GM18502 (cell line): ENCODE data around the gene INPP5D.

ENCODE experiments used
- ATAC-seq: cut with Tn5 transposase; IDR thresholded peaks from one replicate; pipeline ENCODE4 v1.9.1; 2021; ENCODE audit warnings: mild to moderate bottlenecking; ENCODE audit not compliant: unreplicated experiment, poor library complexity

The INPP5D gene

DNA sequence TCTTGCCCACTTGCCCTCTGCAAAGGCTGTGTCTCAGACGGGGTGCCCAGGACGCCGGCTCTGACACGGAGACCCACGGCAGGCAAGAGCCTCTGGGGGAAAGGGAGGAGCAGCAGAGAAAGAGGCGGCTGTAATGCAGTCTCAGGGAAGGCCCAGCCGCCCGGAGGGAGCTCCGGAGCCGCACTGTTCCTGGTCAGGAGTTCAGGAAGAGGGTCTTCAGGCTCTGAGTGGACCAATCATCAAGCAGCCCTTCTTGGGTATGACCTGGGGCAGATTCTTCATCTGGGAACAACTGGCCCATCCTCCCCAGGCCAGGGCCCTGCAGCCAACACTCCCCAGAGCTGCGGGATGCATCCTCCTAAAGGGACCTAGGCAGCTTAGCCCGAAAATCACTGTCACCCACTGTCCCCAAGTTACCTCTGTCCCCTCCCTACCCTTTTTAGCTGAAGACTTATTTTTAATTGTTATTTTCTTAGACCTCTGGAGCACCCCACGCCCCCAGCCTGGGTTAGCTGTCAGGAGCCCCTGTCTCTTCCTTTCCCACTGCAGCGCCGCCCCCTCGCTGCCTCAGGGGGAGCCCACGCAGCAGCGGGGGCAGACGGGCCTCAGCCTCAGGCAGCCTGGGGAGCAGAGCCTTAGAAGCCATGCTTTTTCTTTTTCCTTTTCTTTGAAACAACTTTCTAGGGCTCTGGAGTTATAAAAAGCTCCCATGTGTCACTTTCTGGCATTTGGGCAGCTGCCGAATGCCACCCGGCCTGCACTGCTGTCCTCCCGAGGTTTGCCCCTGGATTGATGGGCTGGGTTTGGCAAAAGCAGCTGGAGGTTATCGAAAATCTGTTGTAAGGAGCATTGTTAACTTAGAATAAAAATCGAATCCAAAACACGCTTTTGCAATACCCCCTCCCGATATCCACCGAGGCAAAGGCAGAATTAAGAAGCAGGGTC lies 28.3 kb upstream of the INPP5D start:
- ATAC-seq, result no peak

GRCh38 chr2:233032551-233033320 lies 27.4 kb upstream of the INPP5D start, which contains the start of gene NEU2:
Gene NEU2, plus strand, starts transcription at chr2:233032672. Its CDS starts 0 bp downstream, at chr2:233032672.
- no peak for ATAC-seq

DNA sequence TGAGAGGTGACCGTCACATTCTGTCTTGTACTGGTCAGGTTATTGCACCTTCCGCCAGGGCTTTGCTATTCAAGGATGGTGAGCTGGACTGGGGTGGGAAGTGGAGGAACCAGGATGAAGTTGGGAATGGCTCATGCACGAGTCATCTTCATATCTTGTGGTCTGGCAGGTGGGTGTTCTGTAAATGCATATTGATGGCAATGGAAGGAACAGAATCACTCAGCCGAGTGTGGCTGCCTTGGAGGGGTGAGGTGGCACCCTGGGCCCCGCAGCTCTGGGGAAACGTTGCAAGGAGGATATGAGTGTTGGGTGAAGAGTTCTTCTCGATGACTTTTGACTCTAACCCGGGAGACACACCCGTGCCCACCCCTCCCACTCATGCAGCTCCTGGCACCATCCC lies 26.5 kb upstream of the INPP5D start:
- no peak for ATAC-seq

DNA sequence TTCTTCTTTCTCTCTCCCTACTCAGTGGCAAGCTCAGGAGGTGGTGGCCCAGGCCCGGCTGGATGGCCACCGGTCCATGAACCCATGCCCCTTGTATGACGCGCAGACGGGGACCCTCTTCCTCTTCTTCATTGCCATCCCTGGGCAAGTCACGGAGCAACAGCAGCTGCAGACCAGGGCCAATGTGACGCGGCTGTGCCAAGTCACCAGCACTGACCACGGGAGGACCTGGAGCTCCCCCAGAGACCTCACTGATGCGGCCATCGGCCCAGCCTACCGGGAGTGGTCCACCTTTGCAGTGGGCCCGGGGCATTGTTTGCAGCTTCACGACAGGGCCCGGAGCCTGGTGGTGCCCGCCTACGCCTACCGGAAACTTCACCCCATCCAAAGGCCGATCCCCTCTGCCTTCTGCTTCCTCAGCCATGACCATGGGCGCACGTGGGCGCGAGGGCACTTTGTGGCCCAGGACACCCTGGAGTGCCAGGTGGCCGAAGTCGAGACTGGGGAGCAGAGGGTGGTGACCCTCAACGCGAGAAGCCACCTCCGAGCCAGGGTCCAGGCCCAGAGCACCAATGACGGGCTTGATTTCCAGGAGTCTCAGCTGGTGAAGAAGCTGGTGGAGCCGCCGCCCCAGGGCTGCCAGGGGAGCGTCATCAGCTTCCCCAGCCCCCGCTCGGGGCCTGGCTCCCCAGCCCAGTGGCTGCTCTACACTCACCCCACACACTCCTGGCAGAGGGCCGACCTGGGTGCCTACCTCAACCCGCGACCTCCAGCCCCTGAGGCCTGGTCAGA lies 25.9 kb upstream of the INPP5D start:
- ATAC-seq, result no peak

DNA sequence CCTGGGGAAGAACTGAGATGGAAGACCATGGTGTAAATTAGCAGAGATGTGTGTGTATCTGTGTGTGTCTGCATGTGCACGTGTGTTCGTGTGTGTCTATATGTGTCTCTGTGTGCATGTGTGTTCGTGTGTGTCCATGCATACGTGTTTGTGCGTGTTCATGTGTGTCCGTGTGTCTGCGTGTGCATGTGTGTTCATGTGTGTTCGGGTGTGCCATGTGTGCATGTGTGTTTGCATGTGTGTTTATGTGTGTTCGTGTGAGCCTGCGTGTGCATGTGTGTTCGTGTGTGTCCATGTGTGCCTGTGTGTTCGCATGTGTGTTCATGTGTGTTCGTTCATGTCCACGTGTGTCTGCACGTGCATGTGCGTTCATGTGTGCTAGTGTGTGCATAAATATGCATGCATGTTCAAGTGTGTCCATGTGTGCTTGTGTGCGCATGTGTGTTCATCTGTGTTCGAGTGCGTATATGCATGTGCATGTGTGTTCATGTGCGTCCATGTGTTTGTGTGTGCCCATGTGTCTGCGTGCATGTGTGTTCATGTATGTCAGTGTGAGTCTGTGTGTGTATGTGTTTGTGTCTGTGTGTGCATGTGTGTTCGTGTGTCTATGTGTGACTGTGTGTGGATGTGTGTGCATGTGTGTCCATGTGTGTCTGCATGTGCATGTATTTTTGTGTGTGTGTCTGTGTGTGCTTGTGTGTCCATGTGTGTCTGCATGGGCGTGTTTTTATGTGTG lies 24.5 kb upstream of the INPP5D start:
- no peak for ATAC-seq

DNA sequence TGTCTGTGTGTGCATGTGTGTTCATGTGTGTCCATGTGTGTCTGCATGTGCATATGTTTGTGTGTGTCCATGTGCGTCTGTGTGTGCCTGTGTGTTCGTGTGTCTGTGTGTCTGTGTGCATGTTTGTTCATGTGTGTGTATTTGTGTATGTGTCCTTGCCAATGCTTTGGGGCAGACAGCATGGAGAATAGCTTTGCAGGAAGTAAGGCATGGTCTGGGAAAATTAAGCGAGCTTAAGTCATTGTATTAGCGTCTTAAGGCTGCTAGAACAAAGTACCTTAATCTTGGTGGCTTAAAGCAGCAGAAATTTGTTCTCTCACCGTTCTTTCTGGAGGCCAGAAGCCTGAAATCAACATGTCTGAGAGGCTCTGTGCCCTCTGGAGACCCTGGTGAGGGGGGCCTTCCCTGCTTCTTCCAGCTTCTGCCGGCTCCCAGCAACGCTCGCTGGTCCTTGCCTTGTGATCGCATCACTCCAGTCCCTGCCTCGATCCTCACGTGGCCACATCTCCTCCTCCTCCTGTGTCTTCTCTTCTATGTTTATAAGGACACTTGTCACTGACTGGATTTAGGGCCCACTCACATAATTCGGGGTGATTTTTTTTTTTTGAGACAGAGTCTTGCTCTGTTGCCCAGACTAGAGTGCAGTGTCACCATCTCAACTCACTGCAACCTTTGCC lies 23.8 kb upstream of the INPP5D start:
- ATAC-seq, result no peak

DNA sequence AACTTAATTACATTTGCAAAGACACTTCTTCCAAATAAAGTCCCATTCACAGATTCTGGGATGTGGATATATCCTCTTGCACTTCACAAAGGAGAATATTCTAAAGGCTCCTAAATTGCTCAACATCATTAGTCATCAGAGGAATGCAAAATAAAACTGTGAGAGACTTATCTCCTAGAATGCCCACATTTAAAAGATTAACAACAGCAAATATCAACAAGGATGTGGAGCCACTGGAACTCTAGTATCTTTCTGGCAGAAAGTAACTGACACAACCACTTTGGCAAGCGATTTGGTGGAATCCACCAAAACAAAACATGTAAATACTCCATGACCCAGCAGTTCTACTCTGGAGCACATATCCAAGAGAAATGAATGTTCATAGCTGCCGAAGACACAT lies 23.1 kb upstream of the INPP5D start:
- no peak for ATAC-seq

GRCh38 chr2:233039212-233039845 lies 20.8 kb upstream of the INPP5D start:
- ATAC-seq, result no peak

GRCh38 chr2:233039846-233040530 lies 20.2 kb upstream of the INPP5D start:
- ATAC-seq, result no peak

GRCh38 chr2:233040571-233040970 lies 19.6 kb upstream of the INPP5D start:
- ATAC-seq, result no peak

DNA sequence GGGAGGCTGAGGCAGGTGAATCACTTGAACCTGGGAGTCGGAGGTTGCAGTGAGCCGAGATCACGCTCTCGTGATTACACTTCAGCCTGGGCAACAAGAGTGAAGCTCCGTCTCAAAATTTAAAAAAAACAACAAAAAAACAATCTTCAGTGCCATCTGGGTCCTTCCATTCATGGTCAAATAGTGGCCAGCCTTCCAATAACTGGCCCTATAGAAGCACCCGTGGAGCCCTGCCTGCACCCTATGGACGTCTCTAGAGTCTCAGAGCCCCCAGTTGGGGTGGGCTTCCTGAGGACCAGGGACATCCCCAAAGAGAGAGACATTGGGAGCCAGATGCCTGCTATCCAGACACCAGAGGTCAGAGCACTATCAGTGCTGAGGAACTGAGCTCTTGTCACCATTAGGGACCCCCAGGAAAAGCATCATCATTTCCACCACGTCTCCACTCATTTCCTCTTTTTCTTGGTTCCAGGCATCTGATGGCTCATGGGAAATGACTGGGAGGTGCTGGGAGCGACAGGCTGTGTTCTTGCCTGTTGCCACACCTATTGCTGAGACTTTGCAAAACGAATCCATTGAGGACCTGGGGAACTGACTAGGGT lies 18.3 kb upstream of the INPP5D start:
- ATAC-seq, result no peak

GRCh38 chr2:233042549-233042948 lies 17.6 kb upstream of the INPP5D start:
- no peak for ATAC-seq

DNA sequence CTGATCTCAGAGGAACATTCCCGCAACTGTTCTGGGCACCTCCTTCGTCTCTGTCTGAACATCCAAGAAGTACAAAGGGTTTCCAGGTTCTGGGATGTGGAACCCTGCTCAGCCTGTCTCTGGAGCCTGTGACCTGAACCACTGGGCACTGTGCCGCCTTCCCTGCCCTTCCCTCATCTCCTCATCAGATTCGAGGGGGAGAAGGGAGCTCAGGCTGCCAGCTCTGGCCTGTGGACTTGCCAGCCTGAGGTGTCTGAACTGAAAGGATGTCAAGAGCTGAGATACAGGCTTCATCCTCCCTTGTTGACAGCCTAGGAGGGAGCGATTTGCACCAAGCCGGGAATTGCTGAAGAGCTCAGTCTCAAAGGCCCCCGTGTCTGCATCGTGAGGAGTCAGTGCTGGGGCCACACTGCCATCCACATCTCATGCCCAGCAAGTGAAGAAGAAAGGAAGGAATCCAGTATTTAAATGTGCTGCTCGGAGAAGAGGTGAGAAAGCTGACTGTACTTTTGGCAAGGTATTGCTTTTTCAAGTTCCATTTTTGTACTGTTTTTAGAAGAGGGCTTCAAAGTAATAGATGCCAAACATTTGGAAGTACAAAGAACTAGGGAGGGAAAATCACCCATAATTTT lies 15.1 kb upstream of the INPP5D start:
- no peak for ATAC-seq

DNA sequence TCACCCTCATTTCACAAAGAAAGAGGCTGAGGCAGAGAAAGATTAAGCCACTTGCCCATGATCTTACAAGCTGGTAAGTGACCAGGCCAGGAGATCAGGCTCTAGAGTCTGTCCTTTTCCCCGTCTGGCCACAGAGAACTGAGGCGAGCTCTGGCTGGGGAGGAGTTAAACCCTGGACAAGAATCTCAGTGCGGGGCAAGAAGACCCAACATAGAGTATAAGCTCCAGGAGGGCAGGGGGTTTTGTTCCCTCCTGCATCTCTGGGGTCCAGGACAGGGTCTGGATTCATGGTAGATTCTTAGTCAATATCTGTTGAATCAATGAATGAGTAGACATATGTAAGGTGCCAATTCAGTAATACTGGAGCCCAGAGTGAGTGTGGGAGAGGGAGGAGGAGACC lies 12.9 kb upstream of the INPP5D start:
- no peak for ATAC-seq

DNA sequence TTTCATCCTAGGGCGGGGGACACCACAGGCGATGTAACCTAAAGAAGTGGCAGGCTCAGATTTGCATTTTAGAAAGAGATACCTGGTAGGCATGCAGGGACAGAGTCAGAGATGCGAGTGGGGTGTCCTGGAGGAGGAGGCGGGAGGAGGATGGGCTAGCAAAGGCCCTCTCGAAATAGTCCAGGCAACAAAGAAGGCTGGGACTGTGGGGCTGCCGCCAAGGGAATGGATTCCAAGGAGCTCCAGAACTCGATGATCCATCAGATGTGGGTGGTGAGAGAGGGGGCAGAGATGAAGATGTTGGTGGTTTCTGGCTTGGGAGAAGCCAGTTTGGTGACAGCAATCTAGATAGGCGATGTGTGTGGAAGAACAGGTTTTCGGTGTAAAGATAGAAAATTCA lies 12.5 kb upstream of the INPP5D start:
- ATAC-seq, result no peak

DNA sequence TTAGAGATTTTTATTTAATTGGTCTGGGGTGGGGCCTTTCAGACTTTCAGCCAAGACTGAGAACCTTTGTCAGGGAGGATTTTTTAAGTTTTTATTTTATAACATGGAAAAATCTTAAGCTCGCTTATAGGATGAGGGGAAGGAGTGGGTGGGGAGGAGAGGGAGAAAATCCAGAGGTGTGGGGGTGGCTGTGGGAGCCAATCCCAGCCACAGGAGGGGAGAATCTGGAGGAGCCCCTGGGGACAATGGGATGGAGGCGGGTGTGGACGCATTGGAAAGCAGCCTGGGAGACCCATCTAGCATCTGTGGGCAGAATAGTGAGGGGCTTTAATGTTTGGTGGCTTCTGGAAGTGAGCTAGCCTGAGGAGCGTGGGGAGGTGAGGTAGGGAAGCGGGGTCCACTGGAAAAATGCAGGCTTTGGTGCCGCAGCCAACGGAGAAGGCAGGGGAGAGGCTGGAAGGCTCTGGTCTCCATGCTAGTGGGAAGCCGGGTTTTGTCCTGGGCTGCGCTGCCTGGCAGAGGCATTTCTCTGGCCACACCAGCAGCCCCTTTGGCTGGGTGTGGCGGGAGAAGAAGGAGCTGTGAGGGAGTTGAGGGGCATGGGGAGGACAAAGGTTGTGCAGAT lies 11.5 kb upstream of the INPP5D start:
- no peak for ATAC-seq

DNA sequence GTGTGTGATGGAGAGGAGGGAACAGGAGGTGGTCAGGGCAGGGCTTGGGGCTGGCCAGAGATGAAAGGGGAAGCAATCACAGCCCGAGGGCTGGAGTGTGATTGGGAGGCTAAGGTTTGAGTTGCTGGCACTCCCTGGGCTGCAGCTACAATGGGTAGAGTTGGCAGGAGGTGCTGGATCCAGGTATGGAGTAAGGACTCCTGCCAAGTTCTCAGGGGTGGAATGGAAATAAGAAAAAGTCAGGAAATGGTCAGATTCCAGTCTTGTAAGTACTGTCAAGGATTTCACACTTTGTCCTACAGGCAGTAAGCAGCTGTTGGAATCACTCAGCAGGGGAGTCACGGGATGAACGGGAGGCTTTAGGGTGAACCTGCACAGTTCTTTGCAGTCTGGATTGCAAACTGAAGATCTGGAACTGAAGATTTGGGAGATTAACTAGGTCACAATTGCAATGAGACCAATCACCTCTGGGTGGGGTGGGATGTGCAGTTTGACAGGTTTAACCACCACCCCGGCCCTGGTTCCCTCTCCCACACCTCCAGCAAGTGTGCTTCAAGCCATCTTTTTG lies 10.9 kb upstream of the INPP5D start:
- no peak for ATAC-seq
